Heart left ventricle (tissue), 13 donors: ENCODE measurements around the gene NEK9.

ENCODE experiments used
- CTCF ChIP-seq, 12 donors: fragments of 200-600 bp; sonication (generic) in 4 of 12; IDR thresholded peaks; one replicate each; pipeline versions ENCODE4 v1.5.0 to v1.8.0; 2018 to 2022; ENCODE audit warnings: antibody characterized with exemption in 12 of 12, mild to moderate bottlenecking in 5 of 12
- POLR2A ChIP-seq, 2 donors: fragments of 450-650 bp; IDR thresholded peaks; one replicate each; pipeline ENCODE4 v1.6.1; 2017; ENCODE audit warnings: antibody characterized with exemption in 2 of 2, mild to moderate bottlenecking in 2 of 2, moderate library complexity in 2 of 2
- donor health status: ischemic (EF 13 %, LVEDD 7.1; RV severe dilation, severe dysfunction).
- donor health status: DM: no; HTN: yes; CAD: no.
- donor health status: DM: no; HTN: no; CAD: no.
- donor health status: ischemic (EF 25% LVEDD 6.9; RV normal size, moderate dysfunction).
- donor health status: ischemic (EF 25% LVEDD 5.7; RV mildly dilated, moderate dysfunction).
- donor health status: ischemic (EF 35%, LVEDD 5.7; RV mildly dilated, moderate dysfunction).
- donor health status: nonischemic (EF 11% LVEDD 7.7; RV severe dilation, severe dysfunction).
- donor health status: DM: yes; HTN: yes; CAD: no.
- donor health status: PGD.
- donor health status: ischemic (EF 29% LVEDD 5.4; RV normal size, mild dysfunction).
- donor health status: nonischemic (EF 23%, LVEDD 6.1; RV moderate dilation, normal function).

- TF ChIP-seq POLR2A (IDR thresholded peaks at IDR 0.05) (no peak), CTCF (IDR thresholded peaks at IDR 0.05) (no peak)
Observed at GRCh38 chr14:75067212-75067611, 59.6 kb downstream of the NEK9 start.
